Ishikawa (cell line): ENCODE data around the gene ADSL.

Source experiments
- MAX ChIP-seq: IDR thresholded peaks from 2 replicates; pipeline ENCODE4 v1.6.1; 2012
- NFIC ChIP-seq: IDR thresholded peaks from 2 replicates; pipeline ENCODE4 v1.6.1; 2012
- RAD21 ChIP-seq: IDR thresholded peaks from 2 replicates; pipeline ENCODE4 v1.6.1; 2012; ENCODE audit warnings: low read depth
- TAF1 ChIP-seq: IDR thresholded peaks from 2 replicates; pipeline ENCODE4 v1.6.1; 2012; ENCODE audit warnings: low read depth, mild to moderate bottlenecking
- TCF12 ChIP-seq: IDR thresholded peaks from 2 replicates; pipeline ENCODE4 v1.6.1; 2012; ENCODE audit warnings: low read depth
- TEAD4 ChIP-seq: IDR thresholded peaks from 2 replicates; pipeline ENCODE4 v1.6.1; 2012
- ZBTB7A ChIP-seq: IDR thresholded peaks from 2 replicates; pipeline ENCODE4 v1.6.1; 2012; ENCODE audit warnings: low read depth
- TF ChIP-seq, protein P1 (sequence below): IDR thresholded peaks from 2 replicates; pipeline ENCODE4 v1.6.1; 2012

DNA sequence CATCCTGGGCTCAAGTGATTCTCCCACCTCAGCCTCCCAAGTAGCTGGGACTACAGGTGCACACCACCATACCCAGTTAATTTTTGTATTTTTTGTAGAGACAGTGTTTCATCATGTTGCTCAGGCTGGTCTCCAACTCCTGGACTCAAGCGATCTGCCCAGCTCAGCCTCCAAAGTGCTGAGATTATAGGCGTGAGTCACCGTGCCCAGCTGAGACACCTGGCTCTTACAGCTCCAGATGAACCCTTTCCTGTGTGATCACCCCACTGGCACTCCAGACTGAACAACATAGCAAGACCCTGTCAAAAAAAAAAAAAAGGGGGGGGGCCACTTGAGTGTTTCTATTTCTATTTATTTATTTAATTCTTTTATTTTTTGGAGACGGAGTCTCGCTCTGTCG lies 1.0 kb upstream of the ADSL start:
- TF ChIP-seq TAF1 (no peak), MAX (no peak), RAD21 (no peak), ZBTB7A (no peak), TEAD4 (no peak), TCF12 (no peak), NFIC (no peak)
- TF ChIP-seq, protein P1, sequence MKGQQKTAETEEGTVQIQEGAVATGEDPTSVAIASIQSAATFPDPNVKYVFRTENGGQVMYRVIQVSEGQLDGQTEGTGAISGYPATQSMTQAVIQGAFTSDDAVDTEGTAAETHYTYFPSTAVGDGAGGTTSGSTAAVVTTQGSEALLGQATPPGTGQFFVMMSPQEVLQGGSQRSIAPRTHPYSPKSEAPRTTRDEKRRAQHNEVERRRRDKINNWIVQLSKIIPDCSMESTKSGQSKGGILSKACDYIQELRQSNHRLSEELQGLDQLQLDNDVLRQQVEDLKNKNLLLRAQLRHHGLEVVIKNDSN, result no peak
